ENCODE measurements around the gene SNX8.

The SNX8 gene

DNA sequence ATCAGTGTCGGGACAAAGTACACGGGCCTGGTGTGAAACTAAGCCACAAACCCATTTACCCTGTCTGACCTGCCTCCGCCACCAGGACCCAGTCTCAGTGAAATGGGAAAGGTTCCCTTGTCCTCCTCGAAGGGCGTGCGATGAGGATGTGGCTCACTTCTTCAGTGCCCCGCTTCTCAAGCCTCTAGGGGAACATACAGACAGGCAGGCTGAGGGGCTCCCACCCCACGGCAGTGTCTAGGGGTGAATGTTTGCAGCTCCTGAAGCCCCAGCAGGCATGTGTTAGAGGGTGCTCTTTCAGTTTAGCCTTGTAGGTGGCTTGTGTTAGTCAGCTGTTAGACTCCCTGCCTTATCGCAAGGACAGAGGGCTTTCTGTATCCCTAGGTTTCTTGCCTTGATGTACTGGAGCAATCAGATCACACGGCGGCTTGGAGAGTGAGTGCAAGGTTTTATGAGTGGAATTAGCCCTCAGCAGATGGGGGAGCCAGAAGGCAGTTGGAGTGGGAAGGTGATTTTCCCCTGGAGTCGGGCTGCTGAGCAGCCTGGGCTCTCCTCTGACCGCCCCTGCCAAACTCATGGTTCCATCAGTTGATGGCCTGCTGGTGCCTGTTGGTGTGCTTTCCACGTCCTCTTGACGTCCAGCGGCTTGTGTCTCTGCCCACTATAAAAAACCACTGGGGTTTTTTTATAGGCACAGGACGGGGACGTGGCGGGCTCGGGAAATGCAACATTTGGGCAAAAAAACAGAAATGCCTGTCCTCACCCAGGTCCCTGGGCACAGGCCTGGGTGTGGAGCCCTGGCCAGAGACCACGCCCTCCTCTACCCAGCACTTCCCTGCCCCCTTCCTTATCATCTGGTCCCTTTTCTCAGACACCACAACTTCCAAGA lies 71.5 kb downstream of the SNX8 start:
- no peak for DNase-seq

DNA sequence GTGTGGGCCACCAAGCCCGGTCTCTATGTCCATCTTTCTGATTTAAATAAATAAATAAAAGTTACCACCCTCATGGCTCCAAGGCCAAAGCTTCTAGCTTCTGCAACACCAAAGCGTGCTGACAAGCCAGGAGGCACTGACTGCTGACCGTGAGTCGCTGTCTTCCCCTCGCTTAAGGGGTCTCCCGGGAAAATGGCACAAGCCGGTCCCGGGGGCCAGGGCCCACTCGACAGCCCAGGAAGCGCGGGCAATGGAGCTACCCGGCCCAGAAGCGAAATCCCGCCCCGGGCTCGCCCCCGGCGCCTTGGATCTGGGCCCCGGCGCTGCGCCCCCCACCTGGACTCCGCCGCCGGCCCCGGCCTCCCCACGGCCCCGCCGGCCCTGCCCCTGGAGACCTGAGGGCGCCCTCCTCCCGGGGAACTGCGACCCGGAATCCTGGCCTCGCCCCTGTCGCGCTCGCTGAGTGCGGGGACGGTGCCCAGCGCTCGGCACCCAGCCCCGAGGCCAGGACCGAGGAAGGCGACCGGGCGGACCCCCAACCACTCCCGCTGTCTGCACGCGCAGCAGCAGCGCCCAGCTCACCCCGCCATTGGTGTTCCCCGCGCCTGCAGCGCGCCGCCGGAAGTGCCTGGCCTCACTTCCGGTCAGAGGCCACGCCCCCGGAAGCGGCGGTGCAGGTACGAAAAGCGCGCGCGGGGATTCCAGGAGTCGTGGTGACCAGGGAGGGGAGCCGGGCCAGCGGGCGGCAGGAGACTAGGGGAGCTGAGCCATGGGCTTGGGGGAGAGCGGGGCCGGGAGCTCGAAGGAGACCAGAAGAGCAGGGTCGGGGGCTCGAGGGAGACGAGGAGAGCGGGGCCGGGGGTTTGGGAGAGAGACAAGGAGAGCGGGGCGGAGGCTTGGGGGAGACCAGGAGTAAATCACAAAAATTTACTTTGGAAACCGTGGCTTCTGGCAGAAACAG lies 72.4 kb downstream of the SNX8 start, which contains the start of the genes MRM2 and NUDT1:
TSS of gene MRM2 (minus strand) at position 626 of the 961 bp plus-strand sequence. CDS start at position 590, 36 bp downstream.
TSS of gene NUDT1 (plus strand) at position 647 of the 961 bp plus-strand sequence. CDS start 2,349 bp downstream, outside the sequence.
- DNase-seq: peak; percentile 66

DNA sequence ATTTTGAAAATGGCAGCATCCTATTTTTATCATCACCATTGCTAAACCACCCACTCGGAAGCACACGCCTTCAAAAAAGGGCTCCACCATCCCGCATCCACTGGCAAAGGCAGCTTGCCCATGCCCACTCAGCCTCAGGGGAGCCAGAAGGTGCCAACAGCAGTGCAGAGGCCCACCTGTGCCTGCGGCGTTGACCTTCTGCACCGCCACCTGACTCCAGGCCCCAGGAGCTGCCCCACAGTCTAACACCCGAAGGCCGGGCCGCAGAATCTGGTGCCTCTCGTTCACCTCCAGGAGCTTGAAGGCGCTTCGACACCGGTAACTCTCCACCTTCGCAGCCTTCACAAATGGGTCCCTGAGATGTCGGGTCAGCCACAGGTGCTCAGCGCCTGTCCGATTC lies 75.0 kb downstream of the SNX8 start:
- DNase-seq: no peak

DNA sequence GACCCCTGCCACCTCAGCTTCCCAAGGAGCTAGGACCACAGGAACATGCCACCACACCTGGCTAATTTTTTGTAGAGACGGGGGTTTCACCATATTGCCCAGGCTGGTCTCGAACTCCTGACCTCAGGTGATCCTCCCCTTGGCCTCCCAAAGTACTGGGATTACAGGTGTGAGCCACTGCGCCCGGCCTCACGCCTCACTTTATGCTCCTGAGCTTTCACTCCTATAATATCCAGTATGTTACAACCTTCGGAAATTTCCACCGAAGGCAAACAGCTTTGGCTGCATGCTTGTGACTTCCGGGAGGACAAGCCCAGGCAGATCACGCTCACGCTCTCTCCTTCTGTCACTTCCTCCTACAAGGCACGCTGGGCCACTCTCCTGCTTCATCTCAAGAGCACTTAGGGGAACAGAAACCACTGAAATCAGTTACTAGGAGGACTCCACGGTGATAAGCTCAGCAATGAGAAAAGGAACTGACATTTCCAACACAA lies 77.1 kb downstream of the SNX8 start:
- DNase-seq: no peak

DNA sequence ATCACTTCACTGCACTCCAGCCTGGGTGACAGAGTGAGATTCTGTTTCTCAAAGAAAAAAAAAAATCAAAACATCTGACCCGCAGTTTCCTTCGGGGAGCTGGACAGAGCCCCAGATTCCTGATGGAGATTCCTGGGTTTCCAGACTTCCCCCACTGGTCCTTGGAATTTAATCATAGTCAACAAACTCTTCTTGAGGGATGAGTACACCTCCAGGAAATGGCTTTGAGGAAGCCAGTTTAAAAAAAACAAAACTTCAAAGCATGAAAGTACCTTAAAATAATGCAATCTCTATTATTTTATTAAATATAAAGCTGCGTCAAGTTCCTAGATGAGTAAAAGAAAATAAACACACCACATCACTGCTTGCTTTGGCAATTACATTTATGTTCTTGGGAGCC lies 80.3 kb downstream of the SNX8 start:
- no peak for DNase-seq

DNA sequence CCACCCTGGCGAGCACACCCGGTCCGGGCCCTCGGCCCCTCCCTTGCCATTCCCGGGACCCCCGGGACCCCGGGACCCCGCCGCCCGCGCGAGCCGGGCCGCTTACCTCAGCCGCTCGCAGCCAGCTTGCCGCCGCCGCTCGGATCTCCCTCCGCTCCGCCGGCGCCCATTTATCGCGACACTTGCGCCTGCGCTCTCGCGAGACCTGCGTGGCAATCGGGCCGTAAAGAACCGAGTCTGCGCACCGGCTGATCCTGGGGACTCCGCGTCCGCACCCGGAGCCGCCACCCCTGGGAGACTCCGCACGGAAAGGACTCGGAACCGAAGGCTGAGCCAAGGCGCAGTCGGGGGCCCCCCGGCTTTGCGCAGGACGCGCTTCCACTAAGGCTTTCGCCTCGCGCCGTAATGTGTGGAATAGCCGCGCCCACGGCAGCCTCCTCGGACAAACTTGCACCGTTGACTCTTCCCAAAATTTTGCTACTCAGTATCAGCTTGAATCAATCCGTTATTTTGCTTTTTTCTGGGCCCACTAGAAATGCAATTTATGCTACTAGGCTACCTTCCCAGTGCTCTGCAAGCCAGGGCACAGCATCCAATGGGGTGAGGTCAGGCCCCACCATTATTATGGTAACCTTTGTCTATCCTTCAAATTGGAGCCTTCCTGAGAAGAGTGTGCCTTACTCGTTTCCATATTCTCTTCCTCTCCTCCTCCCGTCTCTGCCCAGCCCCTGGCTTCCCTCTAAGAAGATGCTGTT lies 81.3 kb downstream of the SNX8 start, which contains the start of gene MAD1L1:
TSS of gene MAD1L1 (minus strand) at position 180 of the 755 bp plus-strand sequence. CDS start 2,812 bp downstream, outside the sequence.
- peak; percentile 82 for DNase-seq

DNA sequence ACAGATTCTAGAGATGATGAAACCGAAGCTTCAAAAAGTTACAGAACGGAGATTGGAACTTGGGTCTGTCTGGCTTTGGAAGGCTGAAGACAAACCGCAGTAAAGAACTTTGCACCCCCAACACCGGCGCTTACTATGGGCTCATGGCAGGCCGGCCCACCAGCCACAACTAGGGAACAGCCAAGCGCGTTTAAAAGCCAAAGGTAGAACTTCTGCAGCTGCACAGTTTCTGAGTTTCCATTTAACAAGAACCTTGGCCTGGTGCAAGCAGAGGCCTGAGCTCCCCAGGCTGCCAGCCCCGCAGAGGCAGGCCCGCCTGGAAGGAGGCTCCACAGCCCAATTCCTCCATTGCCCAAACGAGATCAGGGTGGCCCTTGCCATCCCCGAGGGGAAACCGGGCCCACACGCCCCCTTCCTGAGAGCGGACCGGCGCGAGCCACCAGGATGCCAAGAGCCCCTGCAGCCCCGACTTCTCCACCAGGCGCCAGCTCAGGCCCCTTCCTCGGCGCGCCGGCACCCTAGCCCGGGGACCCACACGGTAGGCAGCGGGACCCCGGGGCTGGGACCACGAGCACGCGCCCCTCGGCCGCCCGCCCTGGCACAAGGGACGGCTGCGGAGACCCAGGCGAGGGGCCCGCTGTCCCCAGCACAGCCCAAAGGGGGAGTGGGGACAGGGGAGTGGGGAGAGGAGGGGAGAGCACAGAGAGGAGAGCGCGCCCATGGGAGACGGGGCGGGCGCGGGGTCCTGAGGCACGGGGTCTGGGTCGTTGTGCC lies 82.1 kb downstream of the SNX8 start:
- peak; percentile 45 for DNase-seq

DNA sequence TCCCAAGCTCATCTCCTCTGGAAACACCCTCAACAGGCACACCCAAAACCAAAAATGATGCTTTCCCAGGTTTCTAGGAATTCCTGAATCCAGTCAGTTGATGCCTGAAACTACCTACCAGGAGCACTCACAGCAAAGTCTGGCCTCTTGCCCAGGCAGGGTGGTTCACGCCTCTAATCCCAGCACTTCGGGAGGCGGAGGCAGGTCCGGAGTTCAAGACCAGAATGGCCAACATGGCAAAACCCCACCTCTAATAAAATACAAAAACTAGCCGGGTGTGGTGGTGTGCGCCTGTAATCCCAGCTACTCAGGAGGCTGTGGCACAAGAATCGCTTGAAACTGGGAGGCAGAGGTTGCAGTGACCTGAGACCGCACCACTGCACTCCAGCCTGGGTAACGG lies 83.4 kb downstream of the SNX8 start:
- no peak for DNase-seq

DNA sequence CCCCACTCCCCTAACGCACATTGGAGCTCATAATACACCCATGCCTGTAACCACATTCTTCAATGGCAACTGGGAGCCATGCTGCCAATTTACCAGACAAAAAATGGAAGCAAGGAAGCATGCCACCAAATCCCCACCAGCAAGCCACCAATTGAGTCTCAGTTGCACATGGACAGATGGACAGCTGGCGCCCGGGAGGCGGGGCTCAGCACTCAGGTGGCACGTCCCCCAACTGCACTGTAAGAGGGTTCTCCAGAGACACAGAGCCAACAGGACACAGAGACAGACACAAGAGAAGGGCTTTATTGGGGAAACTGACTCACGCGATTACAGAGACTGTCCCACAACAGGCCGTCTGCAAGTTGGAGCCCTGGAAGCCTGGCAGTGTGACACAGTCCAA lies 84.0 kb downstream of the SNX8 start:
- no peak for DNase-seq

DNA sequence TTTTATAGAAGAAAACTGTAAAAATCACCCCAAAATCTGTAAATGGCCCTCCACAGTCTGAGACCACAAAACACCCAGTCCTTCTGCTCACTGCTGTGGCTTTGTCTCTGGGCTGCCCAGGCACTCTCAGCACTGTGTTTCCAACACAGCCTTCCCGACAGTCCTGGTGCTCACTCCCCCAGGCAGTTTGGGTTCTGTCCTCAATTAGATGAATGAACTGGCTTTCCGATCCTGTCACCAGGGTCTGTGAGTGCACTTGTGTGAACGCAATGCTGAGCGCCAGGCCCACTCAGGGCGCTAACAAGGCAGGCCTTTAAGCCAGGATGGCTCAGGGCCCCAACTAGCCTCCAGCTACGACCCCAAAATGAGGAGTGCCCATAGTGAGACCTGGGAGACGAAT lies 84.8 kb downstream of the SNX8 start:
- no peak for DNase-seq

DNA sequence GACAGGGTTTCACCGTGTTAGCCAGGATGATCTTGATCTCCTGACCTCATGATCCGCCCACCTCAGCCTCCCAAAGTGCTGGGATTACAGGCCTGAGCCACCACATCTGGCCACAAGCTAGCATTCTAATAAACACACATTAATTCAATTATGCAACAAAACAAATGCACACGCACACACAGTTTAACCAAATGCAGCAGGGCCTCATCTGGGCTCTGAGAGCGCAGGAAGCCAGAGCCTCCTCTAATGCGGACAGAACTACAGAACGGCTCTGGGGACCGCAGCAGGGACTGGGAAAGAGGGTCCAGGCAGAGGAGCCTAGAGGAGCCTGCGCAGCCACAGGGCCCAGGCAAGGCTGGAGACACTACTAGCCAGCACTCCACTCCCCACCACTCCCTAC lies 85.3 kb downstream of the SNX8 start:
- DNase-seq: no peak

DNA sequence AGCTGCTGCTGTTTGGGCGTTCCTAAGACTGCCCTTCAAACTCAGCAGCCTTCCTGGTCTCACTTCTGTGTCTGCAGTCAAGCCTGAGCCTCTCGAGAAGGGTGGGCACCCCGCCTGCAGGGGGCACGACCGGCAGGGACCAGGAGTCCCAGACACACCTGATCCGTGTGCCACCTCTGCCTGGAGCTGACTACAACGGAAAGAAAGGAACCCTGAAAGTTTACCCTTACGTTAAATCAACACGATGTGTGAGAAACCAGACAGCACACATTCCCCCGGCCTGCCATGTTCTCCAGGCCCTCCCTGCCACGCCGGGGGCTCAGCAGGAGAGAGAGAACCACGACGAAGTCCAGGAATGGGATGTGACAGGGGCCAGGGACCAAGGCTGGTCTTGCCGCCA lies 86.5 kb downstream of the SNX8 start:
- DNase-seq: no peak

DNA sequence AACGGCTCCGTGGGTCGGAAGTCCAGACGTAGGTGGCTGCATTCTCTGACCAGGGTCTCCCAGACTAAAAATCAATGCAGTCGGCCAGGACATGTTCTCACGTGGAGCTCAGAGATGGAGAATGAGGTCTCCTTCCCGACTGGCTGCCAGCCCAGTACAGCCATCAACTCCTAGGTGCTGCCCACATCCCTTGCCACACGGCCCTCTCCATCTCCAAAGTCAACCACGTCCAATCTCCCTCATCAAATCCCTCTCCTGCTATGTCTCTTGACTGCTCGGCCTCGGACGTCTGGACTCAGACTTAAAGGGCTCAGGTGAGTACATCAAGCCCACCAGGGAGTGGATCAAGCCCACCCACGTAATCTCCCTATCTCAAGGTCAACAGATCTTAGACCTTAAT lies 88.4 kb downstream of the SNX8 start:
- no peak for DNase-seq

DNA sequence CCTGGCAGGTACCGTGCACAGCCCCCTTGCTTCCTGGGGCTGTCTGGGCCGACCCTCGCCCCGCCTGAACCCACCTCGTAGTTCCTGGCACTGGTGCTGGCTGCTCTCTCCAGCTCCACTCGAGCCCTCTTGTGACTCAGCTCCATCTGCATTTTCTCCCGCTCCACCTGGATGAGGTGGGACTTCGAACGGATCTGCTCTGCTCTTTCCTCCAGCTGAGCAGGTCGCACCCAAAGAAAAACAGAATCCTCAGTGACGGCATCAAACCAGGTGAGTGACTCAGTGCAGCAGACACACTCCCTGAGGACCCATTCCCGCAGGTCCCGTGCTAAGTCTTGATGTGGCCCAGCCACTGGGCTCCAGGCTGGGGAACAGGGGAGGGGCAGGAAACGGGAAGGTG lies 88.9 kb downstream of the SNX8 start:
- no peak for DNase-seq

DNA sequence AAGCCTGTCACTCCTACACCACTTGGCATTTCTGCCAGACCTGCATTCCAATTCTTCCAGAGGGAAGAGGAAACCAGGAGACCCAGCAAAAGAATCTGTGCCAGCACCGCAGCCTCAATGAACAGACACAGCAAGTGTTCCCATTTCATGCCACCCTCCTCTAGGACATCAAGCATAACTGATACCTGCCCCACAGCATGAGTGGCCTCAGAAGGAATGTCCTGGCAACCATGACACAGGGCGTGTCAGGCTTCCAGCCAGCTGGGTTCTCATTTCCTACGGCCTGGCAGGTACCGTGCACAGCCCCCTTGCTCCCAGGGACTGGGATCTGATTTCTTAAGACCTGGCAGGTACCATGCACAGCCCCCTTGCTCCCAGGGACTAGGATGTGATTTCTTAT lies 89.3 kb downstream of the SNX8 start:
- DNase-seq: no peak

DNA sequence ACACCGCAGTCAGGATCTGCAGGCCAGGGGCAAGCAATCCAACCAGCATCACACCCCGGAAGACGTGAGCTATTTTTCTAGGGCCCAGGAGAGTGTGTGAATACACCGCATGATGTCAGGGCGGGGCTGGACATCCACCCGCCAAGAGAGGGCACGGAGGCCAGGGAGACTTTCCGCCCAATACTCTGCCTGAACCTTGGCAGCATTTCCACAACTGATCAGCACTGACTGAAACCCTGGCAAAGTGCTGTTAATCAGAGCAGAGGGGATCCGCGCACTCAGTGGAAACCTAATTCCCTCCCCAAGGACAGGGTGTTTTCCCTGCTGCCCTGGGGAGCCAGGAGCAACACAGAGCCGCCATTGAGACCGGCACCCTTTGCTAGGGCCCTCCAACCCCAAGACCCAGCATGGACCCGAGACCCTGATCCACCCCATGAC lies 89.7 kb downstream of the SNX8 start:
- no peak for DNase-seq

DNA sequence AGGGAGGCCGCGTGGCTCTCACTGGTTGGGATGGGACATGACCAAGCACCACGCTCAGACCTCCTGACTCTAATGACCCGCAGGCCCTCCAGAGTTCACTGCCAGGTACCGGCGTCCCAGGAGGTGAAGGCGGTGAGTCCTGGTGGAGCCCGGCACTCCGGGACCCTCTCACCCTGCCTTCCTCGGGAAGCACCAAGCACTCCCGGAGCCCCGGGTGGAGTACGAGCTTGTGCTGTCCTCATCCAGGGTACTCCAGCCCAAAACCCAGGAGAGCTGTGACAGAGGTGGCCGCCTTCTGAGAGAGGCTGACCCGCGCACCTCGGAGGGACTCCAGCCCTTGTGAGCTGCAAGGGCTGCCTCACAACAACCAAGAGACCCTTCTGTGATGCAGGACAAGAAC lies 90.9 kb downstream of the SNX8 start:
- DNase-seq: no peak

DNA sequence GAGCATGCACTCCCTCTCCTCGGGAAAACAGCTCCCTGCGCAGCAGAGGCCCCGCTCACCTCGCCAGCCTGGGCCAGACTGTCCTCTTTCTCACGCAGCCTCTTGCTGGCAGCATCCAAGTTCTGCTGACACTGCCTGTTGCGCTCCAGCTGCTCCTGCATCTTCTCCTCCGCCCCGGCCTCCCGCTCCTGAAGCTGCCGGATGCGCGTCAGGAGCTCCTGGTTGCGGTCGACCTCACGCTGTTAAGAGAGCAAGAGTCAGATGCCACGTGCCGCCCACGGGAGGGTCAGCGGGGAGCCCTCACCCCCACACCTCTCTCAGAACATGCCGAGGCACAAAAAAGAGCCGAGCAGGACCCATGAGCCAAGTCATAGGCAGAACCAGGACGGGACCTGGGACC lies 91.7 kb downstream of the SNX8 start:
- DNase-seq: no peak

DNA sequence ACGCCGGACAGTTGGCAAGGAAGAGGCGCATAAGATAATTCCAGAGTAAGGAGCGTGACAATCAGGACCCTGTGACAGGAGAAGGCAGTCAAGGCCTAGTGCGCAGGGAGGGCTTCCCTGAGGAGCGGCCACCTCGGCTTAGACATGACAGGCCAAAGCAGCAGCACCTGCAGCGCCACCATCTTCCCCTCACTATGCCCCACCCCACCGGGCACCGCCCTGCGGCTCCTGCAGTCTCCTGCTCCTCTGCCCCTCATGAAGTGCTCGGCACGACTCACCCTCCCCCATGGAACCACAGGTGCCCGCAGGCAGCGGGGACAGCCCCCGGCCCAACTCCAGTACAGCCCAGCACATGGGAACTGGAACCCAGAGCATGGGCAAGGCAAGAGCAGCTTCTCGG lies 93.3 kb downstream of the SNX8 start:
- DNase-seq: no peak

DNA sequence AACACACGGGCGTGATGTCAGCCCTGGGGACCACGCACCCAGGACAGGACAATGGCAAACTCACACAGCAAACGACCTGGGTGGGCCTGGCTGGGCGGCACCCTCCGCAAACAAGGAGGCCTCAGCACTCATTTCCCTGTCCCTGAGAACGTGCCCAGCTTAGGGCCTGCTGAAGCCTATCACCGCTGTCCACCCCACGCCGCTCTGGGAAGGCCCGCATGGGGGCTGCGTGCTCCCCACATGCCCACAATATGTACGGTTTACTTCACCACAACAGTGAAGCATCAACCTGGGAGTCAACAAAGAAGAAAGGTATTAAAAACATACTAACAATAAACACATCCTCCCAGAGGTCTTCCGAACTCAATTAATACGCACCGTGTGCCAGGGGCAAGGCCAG lies 93.7 kb downstream of the SNX8 start:
- no peak for DNase-seq

DNA sequence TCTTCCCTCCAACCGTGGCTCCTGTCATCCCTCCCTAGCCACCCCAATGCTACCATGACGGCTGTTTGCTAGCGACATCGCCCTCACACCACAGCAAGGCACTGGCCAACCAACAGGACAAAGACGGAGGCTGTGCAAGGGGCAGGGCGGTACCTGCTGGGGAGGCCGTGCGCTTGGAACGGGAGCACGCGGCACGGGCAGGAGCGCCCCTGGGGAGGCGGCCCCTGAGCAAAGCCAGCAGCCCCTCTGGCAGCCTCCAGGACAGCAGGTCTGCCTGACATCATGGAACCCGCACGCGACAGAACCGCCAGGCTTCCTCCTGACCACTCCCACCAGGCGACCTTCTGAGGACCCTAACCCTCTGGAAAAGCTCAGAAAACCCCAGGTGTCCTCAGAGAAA lies 94.2 kb downstream of the SNX8 start:
- DNase-seq: no peak

DNA sequence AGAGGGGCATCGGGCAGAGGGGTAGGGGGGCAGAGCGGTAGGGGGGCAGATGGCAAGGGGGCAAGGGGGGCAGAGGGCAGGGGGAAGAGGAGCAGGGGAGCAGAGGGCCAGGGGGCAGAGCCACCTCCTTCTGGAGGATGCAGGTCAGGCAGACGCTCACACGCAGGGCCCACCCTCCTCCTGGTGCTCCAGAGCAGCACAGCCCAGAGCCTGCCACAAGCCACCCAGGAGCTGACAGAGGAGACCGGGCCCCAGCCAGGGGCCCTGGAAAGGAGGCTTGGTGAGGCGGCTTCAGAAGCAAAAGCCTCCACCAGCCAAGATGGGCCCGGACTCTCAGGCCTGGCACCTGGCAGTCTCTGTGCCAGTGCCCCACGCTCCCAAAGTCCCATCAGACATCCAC lies 94.6 kb downstream of the SNX8 start:
- no peak for DNase-seq

Data from NCI-H1105 (cell line).